CD4-positive, alpha-beta memory T cell (primary cell): Measurements from ENCODE around the gene UCKL1. TPM values are rescaled to one million over a fixed set of nuclear protein-coding genes. Genes with fewer than 3 reads are reported as not detected.
A peak's percentile ranks its signal among the peaks of the same experiment; 100 is the strongest.

ENCODE experiments used
- CTCF ChIA-PET: fragments of 350-600 bp; sonication (Branson Sonifier 250); formaldehyde crosslinking; loops from one replicate; lab custom pipeline; 2021; ENCODE audit warnings: inconsistent platforms; ENCODE audit not compliant: partially characterized antibody; lab: Charles Lee
- POLR2A ChIA-PET: fragments of 350-600 bp; sonication (Branson Sonifier 250); formaldehyde crosslinking; loops from one replicate; lab custom pipeline; 2021; ENCODE audit not compliant: partially characterized antibody; lab: Charles Lee
- DNase-seq, 5 donors: peaks; one replicate each; pipeline versions ENCODE4 v3.0.0 to v3.0.0-alpha.2; 2020 to 2022; ENCODE audit warnings: mixed read lengths in 1 of 5
- H3K27ac ChIP-seq: one replicate; pipeline ENCODE4 v1.7.0; 2013; ENCODE audit warnings: low read depth, low read length
- H3K27me3 ChIP-seq: 2 replicates; pipeline ENCODE4 v1.7.0; 2013; ENCODE audit warnings: mild to moderate bottlenecking, low read length, moderate library complexity; ENCODE audit not compliant: insufficient read depth
- H3K36me3 ChIP-seq: 2 replicates; pipeline ENCODE4 v1.7.0; 2013; ENCODE audit warnings: mild to moderate bottlenecking, low read length, moderate library complexity; ENCODE audit not compliant: insufficient read depth
- H3K4me1 ChIP-seq: 2 replicates; pipeline ENCODE4 v1.7.0; 2013; ENCODE audit warnings: mild to moderate bottlenecking, low read length, moderate library complexity; ENCODE audit not compliant: insufficient read depth
- H3K4me3 ChIP-seq, 2 donors: one replicate each; pipeline ENCODE4 v1.7.0; 2013; ENCODE audit warnings: low read length in 2 of 2, mild to moderate bottlenecking in 1 of 2
- H3K9me3 ChIP-seq, 2 donors: one replicate each; pipeline ENCODE4 v1.7.0; 2013; ENCODE audit warnings: low read length in 2 of 2, control low read depth in 1 of 2; ENCODE audit not compliant: control insufficient read depth in 1 of 2
- H3K27ac Mint-ChIP-seq, 7 donors: one replicate each; pipeline ENCODE4 v1.8.0; 2020 to 2021; ENCODE audit warnings: mixed read lengths in 7 of 7, mild to moderate bottlenecking in 6 of 7, inconsistent platforms in 3 of 7, moderate library complexity in 3 of 7
- H3K27me3 Mint-ChIP-seq, 2 donors: one replicate each; pipeline ENCODE4 v1.8.0; 2020 to 2021; ENCODE audit warnings: mixed read lengths in 2 of 2
- H3K36me3 Mint-ChIP-seq, 2 donors: one replicate each; pipeline ENCODE4 v1.8.0; 2020 to 2021; ENCODE audit warnings: mixed read lengths in 2 of 2, inconsistent platforms in 1 of 2, mild to moderate bottlenecking in 1 of 2
- H3K4me1 Mint-ChIP-seq, 4 donors: one replicate each; pipeline ENCODE4 v1.8.0; 2020 to 2021; ENCODE audit warnings: mixed read lengths in 4 of 4, mild to moderate bottlenecking in 1 of 4
- H3K4me3 Mint-ChIP-seq, 8 donors: one replicate each; pipeline ENCODE4 v1.8.0; 2020 to 2021; ENCODE audit warnings: mixed read lengths in 8 of 8, mild to moderate bottlenecking in 7 of 8, moderate library complexity in 6 of 8, inconsistent platforms in 3 of 8
- H3K9me3 Mint-ChIP-seq, 8 donors: one replicate each; pipeline ENCODE4 v1.8.0; 2020 to 2021; ENCODE audit warnings: mixed read lengths in 8 of 8, mild to moderate bottlenecking in 5 of 8, inconsistent platforms in 3 of 8, moderate library complexity in 1 of 8
- intact Hi-C: fragments of 100-400 bp; cut with micrococcal nuclease; formaldehyde crosslinking; loops from one replicate; pipeline ENCODE4 v1.15.1; 2023
- polyA plus RNA-seq, 2 donors: library from polyadenylated mRNA; unstranded; fragments of 300-500 nt; fragmentation: Illumina TruSeq; gene quantifications; one replicate each; pipeline ENCODE4 v1.2.3, GENCODE V29; 2021
- total RNA-seq, 2 experiments: library from RNA; stranded (reverse); gene quantifications; one replicate each; pipeline ENCODE4 v1.2.3, GENCODE V29; 2021

Gene UCKL1
- total and polyA plus RNA-seq, 4 experiments from 2014 or later: 26.2 to 55.1 (median 42.7) TPM

DNA sequence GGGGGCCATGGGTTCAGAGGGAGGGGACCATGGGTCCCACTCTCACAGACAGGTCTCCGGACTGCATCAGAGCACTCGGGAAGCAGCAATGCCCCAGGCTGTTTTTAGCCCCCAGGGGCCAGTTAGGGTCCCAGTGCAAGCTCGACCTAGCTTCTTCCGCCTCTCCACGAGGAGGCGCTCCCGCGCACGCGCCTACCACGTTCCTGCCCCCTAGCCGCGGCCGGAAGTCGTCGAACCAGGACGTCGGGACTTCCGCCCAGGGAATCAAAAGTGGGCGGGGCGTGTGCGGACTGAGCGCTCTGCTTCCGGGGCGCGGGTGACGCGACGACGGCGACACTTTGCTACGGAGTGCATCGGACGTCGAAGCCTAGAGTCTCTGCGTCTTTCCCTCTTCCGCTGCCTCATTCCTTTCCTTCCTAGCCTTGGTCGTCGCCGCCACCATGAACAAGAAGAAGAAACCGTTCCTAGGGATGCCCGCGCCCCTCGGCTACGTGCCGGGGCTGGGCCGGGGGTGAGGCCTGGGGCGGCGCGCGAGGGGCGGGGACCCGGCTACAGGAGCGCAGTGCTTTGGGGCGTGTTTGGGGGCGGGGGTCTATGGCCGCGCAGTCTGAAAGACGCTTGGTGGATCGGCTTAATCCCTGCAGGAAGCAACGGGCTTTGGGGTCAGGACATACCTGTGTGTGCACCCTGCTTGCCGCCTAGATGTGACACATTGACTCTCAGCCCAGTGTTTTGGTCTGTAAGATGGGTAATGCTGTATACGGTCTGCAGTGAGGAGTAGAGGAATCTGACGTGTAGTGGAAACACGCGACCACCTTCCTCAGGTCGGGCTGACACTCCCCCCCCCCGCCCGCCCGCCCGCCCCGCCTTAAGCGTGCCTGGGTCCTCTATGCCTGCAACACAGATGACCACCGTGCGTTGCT is 24.9 kb upstream of the UCKL1 start, which contains the start of gene PRPF6:
TSS of gene PRPF6 (plus strand) at position 327 of the 923 bp plus-strand sequence. CDS start at position 441, 114 bp downstream.
- Histone ChIP-seq H3K4me3 (peak within 1 kb of the TSS; percentile 42 to 67), H3K4me1 (peaks cover 54% of the 10 kb centered on the region), H3K27me3 (no peaks in the 10 kb centered on the region), H3K27ac (peak within 1 kb of the TSS; percentile 69), H3K9me3 (no peaks in the 10 kb centered on the region), H3K36me3 (peaks cover 32% of the 10 kb centered on the region)
- Mint-ChIP-seq H3K9me3 (no peaks in the 10 kb centered on the region), H3K4me3 (peak within 1 kb of the TSS; percentile 90 to 99 (median 93)), H3K4me1 (peaks cover 48 to 72% (median 60%) of the 10 kb centered on the region in 4 donors), H3K27ac (peak within 1 kb of the TSS; percentile 95 to 99 (median 98)), H3K36me3 (peaks cover 30 to 46% of the 10 kb centered on the region in 2 donors), H3K27me3 (no peaks in the 10 kb centered on the region)
- intact Hi-C loops: loop anchor here (1.0 to 5.0 kb wide), 4 partner anchors 25 to 274 kb away; partner anchors contain the start of genes ARFRP1, TCEA2, UCKL1 and ZGPAT
- ChIA-PET CTCF (interaction anchor here (0.6 to 4.2 kb wide), 24 partner anchors 9 to 273 kb away, joined by 3 to 84 read pairs (median 4); partner anchors contain the start of genes ARFRP1, C20orf204, LIME1 and LKAAEAR1), POLR2A (interaction anchor here (0.8 to 2.5 kb wide), 35 partner anchors 11 to 460 kb away, joined by 3 to 71 read pairs (median 5); partner anchors contain the start of genes ARFRP1, C20orf204, GMEB2 and LIME1)
- DNase-seq: peak; percentile 91 to 94 (median 94)

DNA sequence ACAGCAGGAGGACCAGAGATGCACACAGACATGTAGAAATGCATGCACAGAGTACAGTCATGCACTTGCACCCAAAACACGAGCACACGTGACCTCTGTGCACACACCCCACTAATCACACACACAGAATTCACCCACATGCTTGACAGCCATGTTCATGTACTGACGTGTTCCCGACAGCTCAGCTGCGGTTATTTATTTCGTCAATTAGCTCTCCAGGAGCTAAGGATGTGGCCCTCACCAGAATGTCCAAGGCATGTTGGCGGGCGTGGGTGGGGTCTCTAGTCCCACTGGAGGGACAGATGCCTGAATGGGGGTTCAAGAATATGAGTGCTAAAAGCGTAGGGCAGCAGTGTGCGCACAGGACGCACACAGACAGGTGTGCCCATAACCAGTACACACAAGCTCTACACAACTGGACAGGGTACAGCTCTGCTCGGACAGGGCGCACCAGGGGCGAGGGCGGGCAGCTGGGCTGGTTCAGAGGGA is 24.1 kb upstream of the UCKL1 start:
- intact Hi-C loops: loop anchor here (5.0 kb wide), 1 partner anchor 273 kb away; the partner anchor contains the start of genes ARFRP1 and ZGPAT
- ChIA-PET CTCF (interaction anchor here (0.6 to 4.2 kb wide), 29 partner anchors 8 to 484 kb away, joined by 3 to 84 read pairs (median 4); partner anchors contain the start of genes ARFRP1, C20orf204, LIME1 and LKAAEAR1), POLR2A (interaction anchor here (0.7 to 2.5 kb wide), 35 partner anchors 10 to 459 kb away, joined by 3 to 71 read pairs (median 5); partner anchors contain the start of genes ARFRP1, C20orf204, GMEB2 and LIME1)
- H3K27me3 Mint-ChIP-seq: no peaks in the 10 kb centered on the region
- Histone ChIP-seq H3K4me1 (peaks cover 54% of the 10 kb centered on the region), H3K27ac (peak overlapping the region; percentile 69), H3K27me3 (no peaks in the 10 kb centered on the region), H3K9me3 (no peaks in the 10 kb centered on the region), H3K36me3 (peaks cover 25% of the 10 kb centered on the region), H3K4me3 (peak overlapping the region; percentile 39 to 67)
- peaks cover 46 to 75% (median 59%) of the 10 kb centered on the region in 4 donors for H3K4me1 Mint-ChIP-seq
- peak overlapping the region; percentile 95 to 99 (median 98) for H3K27ac Mint-ChIP-seq
- peaks cover 0 to 1% (median 0%) of the 10 kb centered on the region in 8 donors for H3K9me3 Mint-ChIP-seq
- peak; percentile 41 to 76 (median 52) for DNase-seq
- H3K36me3 Mint-ChIP-seq: peaks cover 28 to 41% of the 10 kb centered on the region in 2 donors
- H3K4me3 Mint-ChIP-seq: peak overlapping the region; percentile 90 to 99 (median 93)

DNA sequence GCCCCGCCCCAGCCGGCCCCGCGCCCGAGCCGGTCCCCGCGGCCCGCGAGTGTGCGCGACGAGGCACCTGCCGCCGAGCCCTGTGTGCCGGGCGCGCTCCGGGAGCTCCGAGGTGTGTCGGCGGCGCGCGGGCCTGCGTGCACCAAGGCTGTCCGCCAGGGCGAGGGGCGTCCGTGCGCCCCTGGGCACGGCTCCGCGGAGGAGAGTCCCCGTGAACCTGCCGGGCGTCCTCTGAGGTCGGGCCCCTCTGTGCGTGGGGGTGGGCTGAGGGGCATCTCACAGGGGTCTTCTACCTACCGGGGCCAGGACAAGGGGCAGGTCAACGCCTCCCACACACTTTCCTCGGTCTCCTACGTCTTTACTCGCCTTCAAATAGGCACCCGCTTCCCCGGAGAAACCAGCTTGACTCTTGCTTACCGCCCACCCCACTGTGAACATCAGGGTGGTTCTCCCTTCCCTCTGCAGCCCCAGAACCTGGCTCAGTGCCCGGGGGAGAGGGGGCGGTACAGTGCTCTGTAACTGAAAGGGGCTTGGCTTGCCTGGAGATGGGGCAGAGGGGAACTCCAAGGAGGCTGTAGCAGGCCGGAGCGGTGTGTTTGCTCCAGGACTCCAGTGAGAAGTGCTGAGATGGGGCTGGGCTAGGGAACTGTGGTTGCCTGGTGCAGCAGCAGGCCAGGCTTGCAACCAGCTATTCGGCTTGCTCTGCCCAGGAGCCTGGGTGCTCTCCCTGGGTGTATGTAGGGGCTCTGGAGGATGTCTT is 23.5 kb upstream of the UCKL1 start, which contains the start of gene SAMD10:
TSS of gene SAMD10 (minus strand) at position 86 of the 760 bp plus-strand sequence. CDS start 175 bp downstream, outside the sequence.
- ChIA-PET POLR2A (interaction anchor here (0.7 to 2.5 kb wide), 29 partner anchors 9 to 459 kb away, joined by 3 to 71 read pairs (median 5); partner anchors contain the start of genes ARFRP1, GMEB2, LIME1 and PPDPF), CTCF (interaction anchor here (0.7 to 4.2 kb wide), 27 partner anchors 8 to 483 kb away, joined by 3 to 84 read pairs (median 4); partner anchors contain the start of genes ARFRP1, C20orf204, LIME1 and LKAAEAR1)
- Histone ChIP-seq H3K9me3 (no peaks in the 10 kb centered on the region), H3K27ac (peak within 1 kb of the TSS; percentile 69), H3K4me3 (peak within 1 kb of the TSS; percentile 39 to 67), H3K36me3 (peaks cover 18% of the 10 kb centered on the region), H3K27me3 (no peaks in the 10 kb centered on the region), H3K4me1 (peaks cover 54% of the 10 kb centered on the region)
- peaks cover 25 to 40% of the 10 kb centered on the region in 2 donors for H3K36me3 Mint-ChIP-seq
- DNase-seq: peak; percentile 53 to 87 (median 61)
- H3K27me3 Mint-ChIP-seq: no peaks in the 10 kb centered on the region
- H3K9me3 Mint-ChIP-seq: peaks cover 0 to 1% (median 0%) of the 10 kb centered on the region in 8 donors
- H3K4me1 Mint-ChIP-seq: peaks cover 46 to 73% (median 59%) of the 10 kb centered on the region in 4 donors
- H3K27ac Mint-ChIP-seq: peak within 1 kb of the TSS; percentile 95 to 99 (median 98)
- intact Hi-C loops: loop anchor here (5.0 kb wide), 1 partner anchor 272 kb away; the partner anchor contains the start of genes ARFRP1 and ZGPAT
- H3K4me3 Mint-ChIP-seq: peak within 1 kb of the TSS; percentile 90 to 99 (median 93)

- POLR2A ChIA-PET: interaction anchor here (0.8 to 2.5 kb wide), 16 partner anchors 9 to 458 kb away, joined by 3 to 71 read pairs (median 9); partner anchors contain the start of genes GMEB2, PPDPF, PTK6 and RGS19
- Histone ChIP-seq H3K4me3 (peak overlapping the region in 1 of 2 donors; percentile 59), H3K4me1 (peaks cover 54% of the 10 kb centered on the region), H3K36me3 (peaks cover 13% of the 10 kb centered on the region), H3K27me3 (no peaks in the 10 kb centered on the region), H3K27ac (peak overlapping the region; percentile 63), H3K9me3 (no peaks in the 10 kb centered on the region)
- intact Hi-C loops: no loop called here
- Mint-ChIP-seq H3K27me3 (no peaks in the 10 kb centered on the region), H3K27ac (peak overlapping the region in 2 of 7 donors; percentile 59 to 89), H3K9me3 (peaks cover 0 to 1% (median 0%) of the 10 kb centered on the region in 8 donors), H3K4me3 (peak overlapping the region; percentile 63 to 87 (median 83)), H3K4me1 (peaks cover 41 to 71% (median 56%) of the 10 kb centered on the region in 4 donors), H3K36me3 (peaks cover 20 to 37% of the 10 kb centered on the region in 2 donors)
- no peak for DNase-seq
- CTCF ChIA-PET: interaction anchor here (1.1 to 4.2 kb wide), 10 partner anchors 23 to 483 kb away, joined by 3 to 84 read pairs (median 6); partner anchors contain the start of genes ARFRP1, C20orf204, LIME1 and TCEA2
Observed at GRCh38 chr20:63979229-63979556, 23.0 kb upstream of the UCKL1 start.

GRCh38 chr20:63978319-63979228 is 22.4 kb upstream of the UCKL1 start:
- Histone ChIP-seq H3K4me3 (peak overlapping the region; percentile 36 to 59), H3K36me3 (peaks cover 10% of the 10 kb centered on the region), H3K4me1 (peaks cover 54% of the 10 kb centered on the region), H3K27ac (peak overlapping the region; percentile 63), H3K27me3 (no peaks in the 10 kb centered on the region), H3K9me3 (no peaks in the 10 kb centered on the region)
- no peaks in the 10 kb centered on the region for H3K27me3 Mint-ChIP-seq
- peaks cover 43 to 77% (median 60%) of the 10 kb centered on the region in 4 donors for H3K4me1 Mint-ChIP-seq
- peak overlapping the region; percentile 82 to 87 (median 85) for H3K4me3 Mint-ChIP-seq
- H3K27ac Mint-ChIP-seq: peak overlapping the region; percentile 86 to 94 (median 91)
- POLR2A ChIA-PET: interaction anchor here (1.1 to 2.5 kb wide), 16 partner anchors 8 to 458 kb away, joined by 3 to 71 read pairs (median 9); partner anchors contain the start of genes ARFRP1, GMEB2, PPDPF and PTK6
- CTCF ChIA-PET: interaction anchor here (1.1 to 4.2 kb wide), 7 partner anchors 22 to 271 kb away, joined by 4 to 84 read pairs (median 10); partner anchors contain the start of genes ARFRP1, C20orf204, TCEA2 and UCKL1
- H3K9me3 Mint-ChIP-seq: peaks cover 0 to 1% (median 0%) of the 10 kb centered on the region in 8 donors
- peak in 4 of 5 donors; percentile 28 to 56 (median 40) for DNase-seq
- H3K36me3 Mint-ChIP-seq: peaks cover 24 to 40% of the 10 kb centered on the region in 2 donors
- intact Hi-C loops: no loop called here
